SK-N-MC (cell line): ENCODE results near the gene PTRH2.
A peak's percentile ranks its signal among the peaks of the same experiment; 100 is the strongest.

Source experiments
- DNase-seq: peaks from one replicate; pipeline ENCODE4 v3.0.0-alpha.2; 2011; ENCODE audit warnings: low read depth, low spot score
- H3K27ac ChIP-seq: fragments of 200-600 bp; sonication (generic); 2 replicates; pipeline ENCODE4 v1.5.1; 2016; ENCODE audit warnings: mixed run types
- H3K36me3 ChIP-seq: fragments of 200-600 bp; sonication (generic); 2 replicates; pipeline ENCODE4 v1.6.1; 2017; ENCODE audit warnings: antibody characterized with exemption, low read length, mixed read lengths; ENCODE audit not compliant: insufficient read depth
- H3K4me3 ChIP-seq: fragments of 200-600 bp; sonication (generic); 2 replicates; pipeline ENCODE4 v1.5.1; 2016
- H3K9ac ChIP-seq: fragments of 200-600 bp; sonication (generic); 2 replicates; pipeline ENCODE4 v1.8.0; 2017; ENCODE audit warnings: mixed run types, mixed read lengths; ENCODE audit not compliant: insufficient read length
- H3K9me3 ChIP-seq: fragments of 200-600 bp; sonication (generic); 2 replicates; pipeline ENCODE4 v1.6.1; 2017; ENCODE audit warnings: low read depth, mild to moderate bottlenecking, antibody characterized with exemption, low read length, moderate library complexity, mixed read lengths
- EZH2 ChIP-seq: fragments of 200-600 bp; sonication (generic); IDR thresholded peaks from one replicate; pipeline ENCODE4 v1.6.1; 2017; ENCODE audit warnings: antibody characterized with exemption
- FOXP2 ChIP-seq: optimal IDR thresholded peaks from 2 replicates; pipeline ENCODE3; 2011; ENCODE audit warnings: mild to moderate bottlenecking, moderate library complexity; ENCODE audit not compliant: insufficient read depth; ENCODE audit errors: extremely low read length, control extremely low read depth
- POLR2AphosphoS5 ChIP-seq: IDR thresholded peaks from 2 replicates; pipeline ENCODE4 v1.6.1; 2012; ENCODE audit warnings: mild to moderate bottlenecking, low read depth, low read length, borderline replicate concordance

Gene PTRH2

GRCh38 chr17:59711936-59712335 lies 4.7 kb upstream of the PTRH2 start:
- DNase-seq = no peak
- H3K4me3 ChIP-seq = no peak overlapping the region
- no peaks in the 10 kb centered on the region for H3K36me3 ChIP-seq
- H3K9me3 ChIP-seq = no peaks in the 10 kb centered on the region
- no peak overlapping the region for H3K9ac ChIP-seq
- TF ChIP-seq POLR2AphosphoS5 = no peak
- no peak for TF ChIP-seq FOXP2
- no peak for TF ChIP-seq EZH2
- no peak overlapping the region for H3K27ac ChIP-seq

DNA sequence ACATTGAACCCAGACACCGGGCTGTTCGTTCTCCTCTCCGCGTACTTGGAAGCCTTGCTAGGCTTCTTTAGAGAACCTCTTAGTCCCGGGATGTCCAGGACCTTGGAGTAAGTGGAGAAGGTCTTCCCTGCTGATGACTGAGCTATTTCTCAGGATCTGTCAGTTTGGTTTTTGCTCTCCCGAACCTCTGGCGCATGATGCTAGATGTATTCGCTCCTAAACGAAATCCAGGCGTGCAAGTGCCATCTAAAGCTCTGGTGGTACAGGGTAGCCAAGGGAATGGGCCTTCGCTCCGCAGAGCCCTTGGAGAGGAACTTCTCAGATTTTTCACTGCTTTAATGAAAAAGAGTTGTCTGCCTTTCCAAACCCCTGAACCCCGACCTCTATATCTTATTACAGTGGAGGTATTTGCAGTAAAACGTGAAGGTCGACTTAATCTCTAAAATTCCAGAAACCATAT lies 771 bp upstream of the PTRH2 start:
- H3K27ac ChIP-seq = peak overlapping the region; percentile 76; the same call in 1 of the 2 replicates
- H3K9me3 ChIP-seq = no peaks in the 10 kb centered on the region
- peak overlapping the region; percentile 100 for H3K4me3 ChIP-seq
- no peak for DNase-seq
- H3K36me3 ChIP-seq = peaks cover 24% of the 10 kb centered on the region
- H3K9ac ChIP-seq = peak overlapping the region; percentile 100
- no peak for TF ChIP-seq POLR2AphosphoS5
- no peak for TF ChIP-seq FOXP2
- TF ChIP-seq EZH2 = no peak

GRCh38 chr17:59702304-59702703 lies 4.9 kb downstream of the PTRH2 start:
- DNase-seq = no peak
- no peak overlapping the region for H3K4me3 ChIP-seq
- peak overlapping the region; percentile 22; the same call in 1 of the 2 replicates for H3K27ac ChIP-seq
- H3K9me3 ChIP-seq = no peaks in the 10 kb centered on the region
- H3K9ac ChIP-seq = no peak overlapping the region
- peaks cover 79% of the 10 kb centered on the region for H3K36me3 ChIP-seq
- TF ChIP-seq FOXP2 = no peak
- no peak for TF ChIP-seq EZH2
- TF ChIP-seq POLR2AphosphoS5 = no peak

GRCh38 chr17:59699786-59700185 lies 7.4 kb downstream of the PTRH2 start:
- Histone ChIP-seq H3K9me3 (no peaks in the 10 kb centered on the region), H3K36me3 (peaks cover 89% of the 10 kb centered on the region), H3K27ac (0 out of 2 replicates have a peak overlapping the region, but pooled peaks have one; percentile 33), H3K4me3 (no peak overlapping the region), H3K9ac (no peak overlapping the region)
- DNase-seq = no peak
- no peak for TF ChIP-seq EZH2
- TF ChIP-seq FOXP2 = no peak
- no peak for TF ChIP-seq POLR2AphosphoS5

- Histone ChIP-seq H3K4me3 (no peak overlapping the region), H3K27ac (no peak overlapping the region), H3K36me3 (peaks cover 90% of the 10 kb centered on the region), H3K9ac (no peak overlapping the region), H3K9me3 (no peaks in the 10 kb centered on the region)
- no peak for DNase-seq
- no peak for TF ChIP-seq EZH2
- no peak for TF ChIP-seq POLR2AphosphoS5
- no peak for TF ChIP-seq FOXP2
Measured at GRCh38 chr17:59699218-59699617, 8.0 kb downstream of the PTRH2 start.

DNA sequence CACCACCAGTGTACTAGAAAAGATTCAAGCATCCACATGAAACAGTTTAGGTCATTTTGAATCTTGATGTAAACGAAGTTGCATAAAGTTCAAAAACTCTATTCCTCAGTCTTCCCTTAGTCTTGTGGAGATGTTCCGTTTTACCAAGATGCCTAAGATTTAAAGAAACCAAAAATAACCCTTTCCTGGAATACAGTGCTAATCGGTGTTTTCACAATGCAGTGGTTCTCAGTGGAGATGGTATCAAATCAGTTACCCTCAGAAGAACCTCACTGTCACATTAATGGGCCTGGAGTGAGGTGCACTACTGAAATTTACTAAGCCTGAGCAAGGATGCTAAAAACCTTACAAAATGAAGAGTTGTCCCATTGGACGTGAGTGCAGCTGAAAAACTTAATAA lies 9.1 kb downstream of the PTRH2 start:
- Histone ChIP-seq H3K9ac (no peak overlapping the region), H3K36me3 (peaks cover 96% of the 10 kb centered on the region), H3K9me3 (no peaks in the 10 kb centered on the region), H3K27ac (no peak overlapping the region), H3K4me3 (no peak overlapping the region)
- DNase-seq = no peak
- TF ChIP-seq EZH2 = no peak
- 0 out of 2 replicates have a peak, but pooled peaks have one; percentile 9 for TF ChIP-seq POLR2AphosphoS5
- no peak for TF ChIP-seq FOXP2

DNA sequence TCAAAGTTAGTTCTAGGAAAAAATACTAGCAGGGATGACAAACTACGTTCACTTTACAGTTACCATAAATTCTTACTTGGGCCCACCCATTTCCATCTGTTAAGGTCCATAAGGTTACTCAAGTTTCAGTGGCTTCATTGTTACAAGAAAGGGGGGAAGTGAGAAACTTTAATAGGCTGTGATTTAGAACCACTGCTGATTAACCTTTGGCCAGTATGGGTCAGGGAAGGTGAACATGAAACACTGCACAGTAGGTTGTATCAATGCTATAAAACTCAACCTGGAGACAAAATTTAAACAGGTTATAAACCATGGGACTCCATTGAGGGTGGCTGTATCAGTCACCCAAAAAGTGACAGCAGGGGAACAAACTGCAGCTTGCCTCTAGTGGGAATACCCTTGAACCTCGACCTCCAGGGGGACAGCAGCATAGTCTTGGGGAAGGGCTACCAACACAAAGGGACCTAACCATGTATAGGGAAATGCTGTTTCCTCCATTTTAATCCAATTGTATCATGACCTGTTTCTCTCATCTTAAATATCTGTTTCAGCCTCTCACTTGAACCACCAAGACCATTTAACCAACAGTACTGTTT lies 10.4 kb downstream of the PTRH2 start:
- Histone ChIP-seq H3K9ac (peak overlapping the region; percentile 57), H3K9me3 (no peaks in the 10 kb centered on the region), H3K4me3 (no peak overlapping the region), H3K27ac (peak overlapping the region; percentile 91), H3K36me3 (peaks cover 94% of the 10 kb centered on the region)
- no peak for DNase-seq
- TF ChIP-seq EZH2 (no peak), FOXP2 (no peak), POLR2AphosphoS5 (peak; percentile 32; the same call in 1 of the 2 replicates)

- Histone ChIP-seq H3K27ac (peak overlapping the region; percentile 91), H3K4me3 (no peak overlapping the region), H3K9me3 (no peaks in the 10 kb centered on the region), H3K9ac (peak overlapping the region; percentile 57), H3K36me3 (peaks cover 94% of the 10 kb centered on the region)
- no peak for TF ChIP-seq EZH2
- no peak for TF ChIP-seq FOXP2
- no peak for TF ChIP-seq POLR2AphosphoS5
- DNase-seq = no peak
Measured at GRCh38 chr17:59695945-59696681, 11.1 kb downstream of the PTRH2 start.
